Activated CD8-positive, alpha-beta memory T cell treated with anti-CD3 and anti-CD28 coated beads, Interleukin-2, amount 50 U/mL, for 4 hours (primary cell): ENCODE data around the gene CCT5.
"Not testable (repeated sequence)": the region's sequence is repeated elsewhere in the genome, so short reads cannot be mapped to it uniquely, and the experiment has no call there.

ENCODE experiments used
- DNase-seq: peaks from one replicate; pipeline ENCODE4 v3.0.0-alpha.2; 2020

CCT5 gene

DNA sequence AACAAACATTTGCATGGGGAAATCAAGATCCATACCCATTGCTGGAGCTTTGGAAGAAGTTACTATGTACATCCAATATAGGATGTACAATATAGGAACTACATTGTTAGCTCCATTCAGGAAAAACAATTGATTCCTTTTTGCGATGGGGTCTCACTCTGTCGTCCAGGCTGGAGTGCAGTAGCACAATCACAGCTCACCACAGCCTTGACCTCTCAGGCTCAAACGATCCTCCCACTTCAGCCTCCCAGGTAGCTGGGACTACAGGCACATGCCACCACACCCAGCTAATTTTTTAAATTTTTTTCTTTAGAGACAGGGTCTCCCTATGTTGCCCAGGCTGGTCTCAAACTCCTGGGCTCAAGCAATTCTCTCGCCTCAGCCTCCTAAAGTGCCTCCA lies 2.9 kb upstream of the CCT5 start:
- DNase-seq = not testable (repeated sequence)

DNA sequence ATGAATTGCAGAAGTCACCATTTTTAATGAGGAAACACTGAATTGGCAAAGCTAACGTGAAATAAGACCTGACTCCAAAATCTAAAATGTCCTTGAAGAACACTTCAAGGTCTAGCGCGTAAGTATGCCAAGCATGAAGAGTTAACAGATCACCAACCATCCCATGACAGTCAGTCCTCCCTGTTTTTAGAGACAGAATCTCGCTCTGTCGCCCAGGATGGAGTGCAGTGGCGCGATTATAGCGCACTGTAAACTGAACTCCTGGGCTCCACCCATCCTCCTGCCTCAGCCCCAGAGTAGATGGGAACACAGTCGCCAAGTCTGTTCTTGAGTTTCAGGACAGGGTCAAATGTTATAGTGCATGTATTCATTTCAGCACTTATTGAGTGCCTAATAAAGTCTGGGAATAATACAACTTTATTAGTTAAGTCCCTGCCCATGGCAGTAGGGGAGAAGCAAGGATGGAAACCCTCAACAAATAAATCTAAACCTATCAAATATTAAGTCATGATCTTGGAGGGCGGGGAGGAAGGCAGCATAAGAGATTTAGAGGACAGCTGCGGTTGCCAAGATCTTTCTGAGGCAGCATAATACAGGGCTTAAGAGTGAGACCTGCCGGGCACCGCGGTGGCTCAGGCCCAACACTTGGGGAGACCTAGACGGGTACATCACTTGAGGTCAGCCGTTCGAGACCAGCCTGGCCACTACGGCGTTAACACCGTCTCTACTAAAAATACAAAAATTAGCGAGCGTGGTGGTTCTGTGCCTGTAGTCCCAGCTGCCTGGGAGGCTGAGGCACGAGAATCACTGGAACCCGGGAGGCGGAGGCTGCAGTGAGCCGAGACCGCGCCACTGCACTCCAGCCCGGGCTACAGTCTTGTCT lies 1.5 kb upstream of the CCT5 start:
- DNase-seq = no peak

DNA sequence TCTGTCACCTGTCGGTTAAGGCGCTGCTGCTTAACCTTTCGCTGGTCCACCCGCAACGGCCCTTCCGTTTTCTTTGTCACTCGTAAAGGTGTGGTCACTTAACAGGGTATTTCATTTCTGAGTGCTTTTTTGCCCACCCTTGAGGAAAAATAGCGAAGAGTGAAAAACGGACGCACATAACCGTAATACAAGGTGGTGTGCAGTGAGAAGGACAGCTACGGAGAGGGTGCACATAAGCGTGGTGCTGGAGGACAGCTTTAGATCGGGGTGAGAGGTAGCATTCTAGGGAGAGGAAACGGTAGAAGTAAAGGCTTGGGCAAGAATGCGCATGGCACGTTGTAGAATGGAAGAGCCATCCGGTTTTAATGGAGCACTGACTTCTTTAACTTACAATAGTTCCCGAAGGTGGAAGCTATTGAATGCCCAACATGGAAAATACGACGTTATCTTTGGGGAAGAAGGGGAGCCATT lies 761 bp downstream of the CCT5 start:
- no peak for DNase-seq

DNA sequence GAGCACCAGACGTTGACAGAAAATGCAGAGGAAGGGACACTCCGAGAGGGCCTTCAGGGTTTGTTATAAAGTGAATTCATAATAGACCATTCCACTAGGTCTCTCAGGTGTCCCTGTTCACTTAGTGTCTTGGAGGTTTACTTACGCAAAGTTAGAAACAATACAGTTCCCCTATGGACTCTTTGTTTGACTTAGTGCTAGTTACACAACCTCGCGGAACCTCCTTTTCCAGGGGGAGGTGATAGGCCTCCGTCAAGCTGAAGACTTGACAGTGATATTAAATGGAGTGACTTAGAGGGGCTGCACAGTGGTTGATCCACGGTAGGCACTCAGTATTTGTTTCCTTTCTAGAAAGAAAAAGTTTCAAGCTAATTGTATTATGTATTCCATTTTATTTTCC lies 1.3 kb downstream of the CCT5 start:
- no peak for DNase-seq

DNA sequence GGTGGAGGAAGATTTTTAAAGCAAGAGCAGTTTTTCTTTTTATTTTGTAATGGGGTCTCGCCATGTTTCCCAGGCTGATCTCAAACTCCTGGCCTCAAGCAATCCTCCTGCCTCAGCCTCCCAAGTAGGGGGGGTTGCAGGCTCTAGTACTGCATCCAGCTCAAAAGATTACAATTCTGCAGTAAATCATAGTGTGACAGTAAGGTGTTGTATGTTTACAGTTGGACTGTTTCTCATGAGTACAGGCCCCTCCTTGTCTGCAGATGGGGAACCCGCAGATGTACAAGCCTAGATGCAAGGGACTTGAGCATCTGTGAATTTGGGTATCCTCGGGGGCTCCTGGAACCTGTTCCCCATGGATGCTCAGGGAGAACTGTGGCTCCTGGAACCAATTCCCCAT lies 3.3 kb downstream of the CCT5 start:
- DNase-seq = no peak

DNA sequence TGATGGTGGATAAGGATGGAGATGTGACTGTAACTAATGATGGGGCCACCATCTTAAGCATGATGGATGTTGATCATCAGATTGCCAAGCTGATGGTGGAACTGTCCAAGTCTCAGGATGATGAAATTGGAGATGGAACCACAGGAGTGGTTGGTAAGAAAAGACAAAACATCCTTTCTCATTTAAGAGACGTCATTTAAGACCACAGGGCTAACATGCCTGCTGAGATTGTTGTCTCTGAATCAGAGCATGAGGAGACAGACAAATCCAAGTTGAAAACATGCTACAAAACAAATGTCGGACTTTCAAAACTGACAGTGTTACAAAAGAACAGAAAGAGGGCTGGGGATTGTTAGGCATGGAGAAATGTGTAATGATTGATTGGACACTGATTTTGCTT lies 4.6 kb downstream of the CCT5 start:
- no peak for DNase-seq

DNA sequence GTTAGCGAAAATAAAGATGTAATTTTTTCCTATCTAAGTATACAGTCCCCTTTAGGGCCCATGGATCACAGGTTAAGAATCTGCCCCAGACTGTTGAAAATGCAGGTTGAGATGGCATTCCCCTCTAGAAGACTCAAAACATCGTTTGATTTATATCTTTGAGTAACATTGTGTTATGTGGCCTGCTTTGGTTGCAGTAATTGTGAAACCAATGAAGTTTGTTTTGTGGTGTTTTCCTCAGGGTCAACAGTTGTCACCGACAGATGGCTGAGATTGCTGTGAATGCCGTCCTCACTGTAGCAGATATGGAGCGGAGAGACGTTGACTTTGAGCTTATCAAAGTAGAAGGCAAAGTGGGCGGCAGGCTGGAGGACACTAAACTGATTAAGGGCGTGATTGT lies 7.8 kb downstream of the CCT5 start:
- no peak for DNase-seq

DNA sequence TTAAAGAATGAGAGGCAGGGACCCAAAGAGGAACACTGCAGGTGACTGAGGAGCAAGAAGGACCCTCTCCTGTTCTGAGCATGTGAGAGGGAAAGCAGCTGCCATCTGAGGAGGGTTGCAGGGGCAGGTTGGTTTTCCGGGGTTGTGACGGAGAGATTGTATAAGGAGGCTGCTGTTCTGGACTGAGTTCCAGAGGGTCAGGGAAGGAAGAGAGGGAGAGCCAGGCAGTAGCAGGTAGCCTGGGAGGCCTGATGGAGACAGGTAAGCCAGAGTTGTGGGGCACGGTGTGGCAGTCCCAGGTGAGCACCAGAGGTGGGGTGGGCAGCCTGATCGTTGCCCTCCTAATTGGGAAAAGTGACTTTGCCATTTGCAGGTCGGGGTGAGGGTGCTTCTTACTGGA lies 9.8 kb downstream of the CCT5 start:
- DNase-seq = no peak

DNA sequence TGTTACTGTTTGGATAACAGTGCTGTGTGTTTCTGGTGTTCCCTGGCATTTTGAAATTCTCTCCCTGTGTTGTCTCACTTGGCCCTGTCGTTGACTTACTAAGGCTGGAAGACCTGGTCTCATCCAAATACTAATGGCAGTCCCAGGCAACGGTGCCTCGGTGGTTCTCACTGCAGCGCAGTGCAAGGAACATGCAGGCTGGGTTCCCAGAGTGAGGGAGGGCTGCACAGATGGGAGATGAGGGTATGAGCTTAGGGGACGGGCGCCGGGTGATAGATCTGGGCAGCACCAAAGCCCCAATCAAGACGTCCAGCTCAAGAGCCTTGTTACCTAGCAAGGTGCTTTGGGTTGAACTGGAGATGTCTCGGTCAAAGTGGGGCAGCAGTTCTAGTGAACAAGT lies 11.0 kb downstream of the CCT5 start:
- DNase-seq = no peak

DNA sequence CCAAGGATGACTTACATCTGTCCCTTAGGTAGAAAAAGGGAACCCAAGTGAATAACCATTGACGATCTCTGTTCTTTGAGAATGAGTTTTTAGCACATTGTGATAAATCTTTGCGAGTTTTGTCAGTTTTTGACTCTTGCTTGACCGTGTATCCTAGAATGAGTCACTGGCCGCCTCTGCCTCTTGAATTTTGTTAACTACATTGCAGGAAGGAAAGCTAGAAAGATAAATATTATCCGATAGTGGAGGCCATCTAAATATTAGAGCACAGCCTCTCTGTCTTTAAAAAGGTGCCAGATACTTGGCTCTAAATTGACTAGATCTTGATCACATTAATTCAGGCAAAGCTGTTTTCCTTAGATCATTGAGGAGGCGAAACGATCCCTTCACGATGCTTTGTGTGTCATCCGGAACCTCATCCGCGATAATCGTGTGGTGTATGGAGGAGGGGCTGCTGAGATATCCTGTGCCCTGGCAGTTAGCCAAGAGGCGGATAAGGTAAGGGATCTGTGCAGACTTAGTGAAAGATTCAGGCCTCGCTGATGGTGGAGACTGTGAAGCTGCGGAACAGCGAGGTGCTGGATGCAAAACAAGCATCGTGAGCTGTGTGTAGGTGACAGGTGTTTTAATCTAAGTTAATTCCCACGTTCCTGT lies 12.2 kb downstream of the CCT5 start:
- no peak for DNase-seq

DNA sequence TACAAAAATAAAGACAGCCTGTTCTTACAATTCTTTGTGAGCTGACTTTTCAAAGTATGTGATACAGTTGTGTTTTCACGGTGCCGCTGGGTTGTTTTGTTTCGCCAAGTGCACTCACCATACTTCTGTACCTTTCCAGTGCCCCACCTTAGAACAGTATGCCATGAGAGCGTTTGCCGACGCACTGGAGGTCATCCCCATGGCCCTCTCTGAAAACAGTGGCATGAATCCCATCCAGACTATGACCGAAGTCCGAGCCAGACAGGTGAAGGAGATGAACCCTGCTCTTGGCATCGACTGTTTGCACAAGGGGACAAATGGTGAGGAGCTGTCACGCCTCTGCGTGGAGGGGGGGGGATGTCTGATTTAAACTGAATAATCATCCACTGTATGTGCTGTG lies 12.9 kb downstream of the CCT5 start:
- no peak for DNase-seq

DNA sequence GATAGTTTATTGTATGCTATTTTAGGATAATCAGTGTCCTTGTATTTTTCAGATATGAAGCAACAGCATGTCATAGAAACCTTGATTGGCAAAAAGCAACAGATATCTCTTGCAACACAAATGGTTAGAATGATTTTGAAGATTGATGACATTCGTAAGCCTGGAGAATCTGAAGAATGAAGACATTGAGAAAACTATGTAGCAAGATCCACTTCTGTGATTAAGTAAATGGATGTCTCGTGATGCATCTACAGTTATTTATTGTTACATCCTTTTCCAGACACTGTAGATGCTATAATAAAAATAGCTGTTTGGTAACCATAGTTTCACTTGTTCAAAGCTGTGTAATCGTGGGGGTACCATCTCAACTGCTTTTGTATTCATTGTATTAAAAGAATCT lies 14.5 kb downstream of the CCT5 start:
- no peak for DNase-seq

DNA sequence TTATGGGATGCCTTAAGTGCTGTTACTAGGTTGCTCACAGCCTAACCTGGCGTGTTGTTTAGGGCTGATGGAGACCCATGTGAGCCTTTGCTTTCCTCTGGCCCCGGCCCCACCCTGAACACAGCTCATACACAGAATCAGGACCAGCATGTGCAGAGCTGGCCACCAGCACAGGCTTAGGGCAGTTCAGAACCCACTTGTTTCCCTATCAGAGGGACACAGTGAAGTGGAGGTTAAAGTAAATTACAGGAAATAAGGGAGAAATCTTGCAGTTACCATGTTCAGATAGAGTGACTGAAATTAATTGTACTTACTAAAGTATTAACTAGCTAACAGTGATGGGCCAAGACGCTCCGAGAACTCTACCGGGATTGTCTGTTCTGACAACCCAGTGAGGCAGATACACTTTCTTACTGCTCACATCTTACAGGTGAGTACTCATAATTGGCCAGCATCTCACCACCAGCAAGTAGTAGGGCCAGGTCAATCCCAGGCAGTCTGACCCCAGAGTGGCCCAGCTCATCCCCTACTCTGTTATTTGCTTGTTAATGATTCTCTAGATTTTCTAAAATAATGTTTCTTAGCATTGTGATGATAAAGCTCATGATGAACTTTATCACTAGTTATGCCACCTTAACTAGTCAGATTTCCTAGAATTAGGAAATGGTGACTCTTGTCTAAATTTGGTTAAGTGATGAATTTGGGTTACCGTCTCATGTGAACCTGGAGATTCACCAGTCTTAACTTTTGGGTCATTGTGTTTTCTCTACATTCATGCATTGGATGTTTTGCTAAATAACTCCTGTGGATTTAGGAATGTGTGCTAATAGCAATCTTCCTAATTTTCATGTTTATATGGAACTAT lies 15.4 kb downstream of the CCT5 start:
- DNase-seq = no peak

DNA sequence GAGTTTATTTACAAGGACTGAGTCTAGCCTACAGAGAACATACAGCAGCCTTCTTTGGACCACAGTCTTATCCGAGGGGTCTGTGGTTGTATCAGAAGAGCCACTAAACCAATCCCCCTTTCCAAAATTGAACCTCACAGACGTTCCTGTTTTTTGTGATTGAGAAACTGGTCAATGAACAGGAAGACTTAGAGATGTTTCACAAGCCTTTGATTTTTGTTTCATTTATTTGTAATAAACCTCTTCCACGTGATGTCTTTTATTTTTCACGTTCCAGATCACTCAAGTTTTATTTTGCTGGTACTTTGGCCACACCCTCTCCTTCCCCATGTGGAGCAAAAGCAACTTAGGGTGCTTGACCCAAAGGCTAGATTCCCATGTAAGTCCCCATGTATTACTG lies 16.1 kb downstream of the CCT5 start:
- no peak for DNase-seq

DNA sequence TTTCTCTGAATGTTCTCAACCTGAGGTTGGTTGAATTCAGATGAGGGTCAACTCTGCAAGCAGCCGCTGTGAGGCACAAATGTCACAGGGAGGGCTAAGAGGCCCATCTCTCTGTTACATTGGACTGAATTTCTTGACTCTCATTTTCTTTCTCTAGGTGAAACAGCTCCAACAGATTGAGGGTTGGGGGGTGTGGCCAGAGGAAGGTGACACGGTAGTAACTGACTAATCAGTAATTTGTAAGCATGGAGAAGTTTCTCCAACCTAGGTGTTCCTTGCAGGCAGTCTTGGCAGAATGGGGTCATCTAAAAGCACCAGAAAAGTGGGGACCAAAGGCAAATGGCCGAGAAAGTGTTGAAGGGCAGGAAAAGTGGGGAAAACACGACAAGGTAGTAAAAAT lies 16.8 kb downstream of the CCT5 start:
- no peak for DNase-seq

DNA sequence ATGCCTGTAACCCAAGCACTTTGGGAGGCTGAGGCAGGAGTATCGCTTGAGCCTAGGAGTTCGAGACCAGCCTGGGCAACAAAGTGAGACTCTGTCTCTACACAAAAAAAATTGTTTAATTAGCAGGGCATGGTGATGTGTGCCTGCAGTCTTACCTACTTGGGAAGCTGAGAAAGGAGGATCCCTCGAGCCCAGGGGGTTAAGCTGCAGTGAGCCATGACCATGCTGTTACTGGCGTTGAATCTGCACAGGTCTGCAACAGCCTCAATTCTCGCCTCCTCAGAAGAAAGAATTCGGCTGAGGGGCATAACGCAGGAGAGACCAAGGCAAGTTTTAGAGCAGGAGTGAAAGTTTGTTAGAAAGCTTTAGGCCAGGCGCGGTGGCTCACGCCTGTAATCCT lies 18.0 kb downstream of the CCT5 start:
- DNase-seq = no peak

DNA sequence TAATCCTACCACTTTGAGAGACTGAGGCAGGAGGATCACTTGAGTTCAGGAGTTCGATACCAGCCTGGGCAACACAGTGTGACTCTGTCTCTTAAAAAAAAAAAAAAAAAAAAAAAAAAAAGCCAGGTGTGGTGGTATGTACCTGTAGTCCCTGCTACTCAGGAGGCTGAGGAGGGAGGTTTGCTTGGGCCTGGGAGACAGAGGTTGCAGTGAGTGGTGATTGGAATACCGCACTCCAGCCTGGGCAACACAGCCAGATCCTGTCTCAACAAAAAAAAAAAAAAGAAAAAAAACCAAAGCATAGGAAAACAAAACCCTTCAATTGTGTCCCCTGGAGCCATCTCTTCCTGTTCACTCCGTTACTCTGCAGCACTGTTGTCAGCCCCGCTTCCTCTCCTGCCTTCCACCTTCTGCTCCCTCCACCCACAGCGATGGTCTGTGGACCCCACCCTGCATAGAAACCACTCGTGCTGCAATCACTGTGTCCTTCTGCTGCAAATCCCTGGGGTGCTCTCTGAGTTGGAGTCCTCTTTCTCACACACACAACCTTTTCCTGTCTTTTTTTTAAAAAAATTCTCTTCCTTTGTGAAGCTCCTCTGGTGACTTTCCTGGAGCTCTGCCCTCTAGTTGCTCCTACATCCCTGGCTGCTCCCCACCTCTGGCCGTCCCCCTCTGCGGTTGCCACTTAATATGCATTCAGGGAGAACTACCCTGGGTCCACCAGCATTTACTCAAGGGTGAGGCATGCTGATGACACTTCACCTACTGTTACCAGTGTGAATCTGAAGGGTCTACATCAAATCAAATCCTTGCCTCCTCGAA lies 22.2 kb downstream of the CCT5 start:
- DNase-seq = no peak

DNA sequence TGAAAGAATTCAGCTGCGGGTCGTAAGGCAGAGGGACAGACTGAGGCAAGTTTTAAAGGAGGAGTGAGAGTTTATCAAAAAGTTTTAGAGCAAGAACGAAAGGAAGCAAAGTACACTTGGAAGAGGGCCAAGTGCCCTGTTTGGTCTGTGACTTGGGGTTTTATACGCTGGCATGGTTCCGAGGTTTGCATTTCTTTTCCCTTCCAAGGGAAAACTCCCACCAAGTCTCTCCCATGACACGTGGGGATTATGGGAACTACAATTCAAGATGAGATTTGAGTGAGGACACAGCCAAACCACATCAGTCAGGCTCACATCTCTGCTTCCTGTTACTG lies 22.8 kb downstream of the CCT5 start:
- DNase-seq = not testable (repeated sequence)

DNA sequence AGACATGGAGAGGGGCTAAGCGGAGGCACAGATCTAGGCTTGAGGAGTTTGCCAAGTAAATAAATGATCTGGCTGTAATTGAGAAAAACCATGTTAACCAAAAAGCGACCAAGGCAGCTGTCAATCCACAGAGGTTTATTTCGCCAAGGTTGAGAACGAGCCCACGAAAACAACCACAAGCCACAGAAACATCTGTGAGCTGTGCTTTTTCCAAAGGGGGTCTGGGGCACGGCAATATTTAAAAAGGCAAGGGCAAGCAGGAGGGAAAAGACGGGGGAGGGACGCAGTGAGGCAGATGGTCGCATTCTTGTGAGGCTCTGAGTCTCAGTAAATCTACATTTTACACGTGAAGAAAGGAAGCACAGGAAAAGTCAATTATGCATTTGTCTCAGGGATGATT lies 25.4 kb downstream of the CCT5 start:
- DNase-seq = no peak

DNA sequence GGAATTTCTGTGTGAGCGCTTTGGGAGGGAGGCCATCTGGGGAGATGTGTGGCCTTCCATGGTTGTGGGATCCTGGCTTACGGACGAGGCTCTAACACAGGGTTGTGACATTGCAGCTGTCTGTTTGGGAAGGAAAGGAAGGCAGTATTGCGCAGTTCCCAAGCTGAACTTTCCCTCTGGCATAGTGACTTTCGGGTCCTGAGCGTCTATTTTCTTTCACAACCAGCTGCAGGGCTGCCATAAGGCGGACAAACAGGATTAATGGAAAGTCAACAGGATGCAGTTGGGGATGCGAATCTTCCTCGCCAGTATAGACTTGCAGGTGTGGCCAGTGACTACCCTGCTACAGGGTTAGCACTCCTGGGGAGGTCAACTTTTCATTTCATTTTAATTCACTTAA lies 25.9 kb downstream of the CCT5 start:
- DNase-seq = no peak

DNA sequence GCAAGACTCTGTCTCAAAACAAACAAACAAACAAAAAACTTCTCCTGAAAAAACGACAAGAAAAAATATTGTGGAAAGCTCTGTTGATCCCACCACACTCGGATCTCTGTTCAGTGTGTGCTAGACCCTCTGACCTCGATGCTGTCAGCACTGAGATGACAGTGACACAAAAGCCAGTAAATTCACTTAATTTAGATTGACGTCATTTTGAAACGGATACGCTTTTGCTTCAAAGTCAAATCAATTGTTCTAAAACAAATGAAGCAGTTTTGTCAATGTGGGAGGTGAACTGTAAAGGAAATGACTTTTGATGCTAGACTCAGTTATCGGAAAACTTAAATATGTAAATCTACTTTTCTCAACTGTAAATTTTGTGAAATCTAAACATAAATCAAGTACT lies 26.6 kb downstream of the CCT5 start:
- no peak for DNase-seq

DNA sequence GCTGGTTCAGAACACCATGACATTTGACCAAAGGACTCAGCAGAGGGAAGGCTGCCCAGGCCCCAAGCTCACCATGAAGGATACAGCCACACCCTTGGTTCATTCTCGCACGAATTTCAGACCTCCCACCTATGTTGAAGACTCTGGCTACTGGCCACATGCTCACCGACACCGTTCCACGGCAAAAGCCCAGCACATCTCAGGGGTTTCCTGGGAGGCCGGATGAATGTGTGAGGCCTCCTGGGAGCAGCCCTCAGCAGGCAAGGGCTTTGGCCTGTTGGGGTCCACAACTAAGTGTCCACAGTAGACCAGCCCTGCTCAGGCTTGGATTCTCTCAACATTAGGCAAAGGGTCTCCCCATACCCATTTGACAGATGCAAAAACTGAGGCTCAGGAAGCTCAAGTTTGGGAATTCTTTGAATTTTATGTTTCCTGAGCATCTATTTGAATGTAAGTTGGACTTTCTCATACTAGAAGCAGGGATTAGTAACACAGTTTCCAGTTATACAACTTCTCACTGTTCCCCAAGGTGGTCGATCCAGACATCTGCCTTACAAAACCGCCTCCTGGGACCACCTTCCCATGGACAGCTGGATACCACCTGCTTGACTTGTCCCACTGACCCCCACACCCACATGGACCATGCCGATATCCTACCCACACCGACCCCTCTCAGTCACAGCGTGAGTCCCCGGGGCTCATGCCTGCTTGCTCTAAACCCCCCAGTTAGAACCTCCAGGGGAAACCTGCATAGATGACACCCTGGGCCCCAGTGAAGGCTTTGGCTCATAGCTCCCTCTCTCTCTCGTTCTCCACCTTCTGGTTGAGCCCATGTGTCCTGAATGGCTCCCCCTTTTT lies 27.9 kb downstream of the CCT5 start:
- DNase-seq = no peak
